ENCODE measurements around the gene VSTM2B.
"Not testable (repeated sequence)": the region's sequence is repeated elsewhere in the genome, so short reads cannot be mapped to it uniquely, and the experiment has no call there.

Gene VSTM2B

GRCh38 chr19:29542776-29543175 lies 17.0 kb downstream of the VSTM2B start:
- Histone ChIP-seq H3K36me3 (replicated peaks in 1 of 2; ENCODE audit: control insufficient read depth in 2 of 2, insufficient read depth in 2 of 2, low read length in 2 of 2) (no peaks in the 10 kb centered on the region), H2AFZ (ENCODE audit: low read length) (no peak overlapping the region), H2BK120ac (ENCODE audit: low read depth, low read length) (no peak overlapping the region), H3K14ac (ENCODE audit: low read length) (no peak overlapping the region), H3K4me1 (ENCODE audit: control insufficient read depth in 2 of 2, insufficient read depth in 1 of 2, low read depth in 1 of 2, low read length in 2 of 2) (peaks cover 0 to 4% of the 10 kb centered on the region in 2 donors), H3K23ac (ENCODE audit: low read depth, low read length, poor library complexity) (no peak overlapping the region), H2AK5ac (ENCODE audit: low read depth, low read length) (no peak overlapping the region), H3K4me2 (ENCODE audit: insufficient read depth, low read length, poor library complexity, severe bottlenecking) (no peak overlapping the region), H3K9me3 (replicated peaks in 1 of 2; ENCODE audit: control insufficient read depth in 2 of 2, insufficient read depth in 1 of 2, low read depth in 1 of 2, low read length in 2 of 2) (peaks cover 0 to 2% of the 10 kb centered on the region in 2 donors), H4K8ac (ENCODE audit: low read depth, low read length) (no peak overlapping the region), H3K18ac (ENCODE audit: low read length) (no peak overlapping the region), H2BK5ac (ENCODE audit: low read length) (no peak overlapping the region), H3K4me3 (ENCODE audit: low read length in 2 of 2) (no peak overlapping the region), H3K27ac (replicated peaks; ENCODE audit: low read length) (no peak overlapping the region), H3K27me3 (ENCODE audit: control insufficient read depth in 3 of 3, insufficient read depth in 3 of 3, low read depth in 1 of 3, low read length in 3 of 3) (peaks cover 0 to 7% (median 0%) of the 10 kb centered on the region in 3 experiments), H2BK15ac (ENCODE audit: low read length) (no peak overlapping the region), H3K79me1 (ENCODE audit: low read depth, low read length) (no peaks in the 10 kb centered on the region), H3K4ac (ENCODE audit: low read length) (no peak overlapping the region), H2BK12ac (ENCODE audit: low read length) (no peak overlapping the region), H3K9ac (ENCODE audit: low read depth, low read length, poor library complexity) (no peak overlapping the region), H4K91ac (ENCODE audit: low read depth, low read length, poor library complexity) (no peak overlapping the region)
- no CpG with 5 or more reads among the region's 3 CpGs for WGBS, 2 donors (ENCODE audit: extremely low coverage in 2 of 2, insufficient read length in 2 of 2, insufficient replicate concordance in 1 of 2)
- DNase-seq (ENCODE audit: low spot score): no peak

DNA sequence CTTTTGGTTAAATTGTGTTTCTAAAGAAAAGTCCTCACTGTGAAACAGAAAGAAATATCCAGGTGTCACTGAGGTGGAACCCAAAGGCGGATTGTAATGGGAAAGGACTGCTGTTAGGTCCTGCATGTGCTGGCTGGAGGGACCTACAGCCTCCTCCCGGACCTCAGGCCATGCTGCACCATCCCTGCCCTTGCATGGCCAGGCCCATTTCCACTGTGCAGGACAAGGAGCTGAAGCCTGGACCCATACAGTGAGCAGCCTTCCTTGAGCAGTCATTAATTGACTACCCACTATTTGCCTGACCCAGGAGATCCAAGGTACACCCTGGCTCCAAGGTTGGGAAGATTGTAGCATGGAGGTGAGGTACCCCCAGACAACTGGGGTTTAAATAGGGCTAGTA lies 17.6 kb downstream of the VSTM2B start:
- H2BK15ac ChIP-seq (ENCODE audit: low read length): no peak overlapping the region
- H2BK5ac ChIP-seq (ENCODE audit: low read length): no peak overlapping the region
- peaks cover 0 to 2% of the 10 kb centered on the region in 2 donors for H3K9me3 ChIP-seq (replicated peaks in 1 of 2; ENCODE audit: control insufficient read depth in 2 of 2, insufficient read depth in 1 of 2, low read depth in 1 of 2, low read length in 2 of 2)
- H2BK120ac ChIP-seq (ENCODE audit: low read depth, low read length): no peak overlapping the region
- H3K36me3 ChIP-seq (replicated peaks in 1 of 2; ENCODE audit: control insufficient read depth in 2 of 2, insufficient read depth in 2 of 2, low read length in 2 of 2): no peaks in the 10 kb centered on the region
- H3K18ac ChIP-seq (ENCODE audit: low read length): peak overlapping the region; percentile 7
- DNase-seq (ENCODE audit: low spot score): no peak
- no peak overlapping the region for H3K4me2 ChIP-seq (ENCODE audit: insufficient read depth, low read length, poor library complexity, severe bottlenecking)
- H3K79me1 ChIP-seq (ENCODE audit: low read depth, low read length): peaks cover 2% of the 10 kb centered on the region
- H3K9ac ChIP-seq (ENCODE audit: low read depth, low read length, poor library complexity): no peak overlapping the region
- WGBS, 2 donors (ENCODE audit: extremely low coverage in 2 of 2, insufficient read length in 2 of 2, insufficient replicate concordance in 1 of 2): no CpG with 5 or more reads among the region's 2 CpGs
- H3K4me3 ChIP-seq (ENCODE audit: low read length in 2 of 2): no peak overlapping the region
- H3K27me3 ChIP-seq (ENCODE audit: control insufficient read depth in 3 of 3, insufficient read depth in 3 of 3, low read depth in 1 of 3, low read length in 3 of 3): peaks cover 0 to 8% (median 0%) of the 10 kb centered on the region in 3 experiments
- H3K4ac ChIP-seq (ENCODE audit: low read length): no peak overlapping the region
- no peak overlapping the region for H3K27ac ChIP-seq (replicated peaks; ENCODE audit: low read length)
- H3K14ac ChIP-seq (ENCODE audit: low read length): no peak overlapping the region
- H4K91ac ChIP-seq (ENCODE audit: low read depth, low read length, poor library complexity): no peak overlapping the region
- H2AK5ac ChIP-seq (ENCODE audit: low read depth, low read length): no peak overlapping the region
- H3K4me1 ChIP-seq (ENCODE audit: control insufficient read depth in 2 of 2, insufficient read depth in 1 of 2, low read depth in 1 of 2, low read length in 2 of 2): peaks cover 0 to 4% of the 10 kb centered on the region in 2 donors
- no peak overlapping the region for H2AFZ ChIP-seq (ENCODE audit: low read length)
- H4K8ac ChIP-seq (ENCODE audit: low read depth, low read length): no peak overlapping the region
- no peak overlapping the region for H2BK12ac ChIP-seq (ENCODE audit: low read length)
- H3K23ac ChIP-seq (ENCODE audit: low read depth, low read length, poor library complexity): no peak overlapping the region

GRCh38 chr19:29544656-29545360 lies 19.0 kb downstream of the VSTM2B start:
- Histone ChIP-seq H2AFZ (ENCODE audit: low read length) (no peak overlapping the region), H2BK15ac (ENCODE audit: low read length) (no peak overlapping the region), H3K9me3 (replicated peaks in 1 of 2; ENCODE audit: control insufficient read depth in 2 of 2, insufficient read depth in 1 of 2, low read depth in 1 of 2, low read length in 2 of 2) (peaks cover 0 to 2% of the 10 kb centered on the region in 2 donors), H3K27me3 (ENCODE audit: control insufficient read depth in 3 of 3, insufficient read depth in 3 of 3, low read depth in 1 of 3, low read length in 3 of 3) (peaks cover 0 to 8% (median 0%) of the 10 kb centered on the region in 3 experiments), H3K27ac (replicated peaks; ENCODE audit: low read length) (no peak overlapping the region), H2BK12ac (ENCODE audit: low read length) (no peak overlapping the region), H2AK5ac (ENCODE audit: low read depth, low read length) (no peak overlapping the region), H3K23ac (ENCODE audit: low read depth, low read length, poor library complexity) (no peak overlapping the region), H3K4ac (ENCODE audit: low read length) (no peak overlapping the region), H3K9ac (ENCODE audit: low read depth, low read length, poor library complexity) (no peak overlapping the region), H3K36me3 (replicated peaks in 1 of 2; ENCODE audit: control insufficient read depth in 2 of 2, insufficient read depth in 2 of 2, low read length in 2 of 2) (no peaks in the 10 kb centered on the region), H4K91ac (ENCODE audit: low read depth, low read length, poor library complexity) (no peak overlapping the region), H2BK5ac (ENCODE audit: low read length) (no peak overlapping the region), H3K79me1 (ENCODE audit: low read depth, low read length) (peaks cover 2% of the 10 kb centered on the region), H3K14ac (ENCODE audit: low read length) (no peak overlapping the region), H3K4me3 (ENCODE audit: low read length in 2 of 2) (no peak overlapping the region), H3K4me1 (ENCODE audit: control insufficient read depth in 2 of 2, insufficient read depth in 1 of 2, low read depth in 1 of 2, low read length in 2 of 2) (peaks cover 0 to under 1% of the 10 kb centered on the region in 2 donors), H3K4me2 (ENCODE audit: insufficient read depth, low read length, poor library complexity, severe bottlenecking) (no peak overlapping the region), H3K18ac (ENCODE audit: low read length) (no peak overlapping the region), H4K8ac (ENCODE audit: low read depth, low read length) (no peak overlapping the region), H2BK120ac (ENCODE audit: low read depth, low read length) (no peak overlapping the region)
- no CpG with 5 or more reads among the region's 15 CpGs for WGBS, 2 donors (ENCODE audit: extremely low coverage in 2 of 2, insufficient read length in 2 of 2, insufficient replicate concordance in 1 of 2)
- no peak for DNase-seq (ENCODE audit: low spot score)

- H3K4me1 ChIP-seq (ENCODE audit: control insufficient read depth in 2 of 2, insufficient read depth in 1 of 2, low read depth in 1 of 2, low read length in 2 of 2); H2AK5ac ChIP-seq (ENCODE audit: low read depth, low read length); H3K9ac ChIP-seq (ENCODE audit: low read depth, low read length, poor library complexity); H3K14ac ChIP-seq (ENCODE audit: low read length); H3K4ac ChIP-seq (ENCODE audit: low read length); H2BK12ac ChIP-seq (ENCODE audit: low read length); H3K4me2 ChIP-seq (ENCODE audit: insufficient read depth, low read length, poor library complexity, severe bottlenecking); H4K8ac ChIP-seq (ENCODE audit: low read depth, low read length); H3K4me3 ChIP-seq (ENCODE audit: low read length in 2 of 2); H2BK5ac ChIP-seq (ENCODE audit: low read length); H3K79me1 ChIP-seq (ENCODE audit: low read depth, low read length); H3K23ac ChIP-seq (ENCODE audit: low read depth, low read length, poor library complexity); H3K27me3 ChIP-seq (ENCODE audit: control insufficient read depth in 3 of 3, insufficient read depth in 3 of 3, low read depth in 1 of 3, low read length in 3 of 3); H4K91ac ChIP-seq (ENCODE audit: low read depth, low read length, poor library complexity); DNase-seq (ENCODE audit: low spot score); H3K9me3 ChIP-seq (replicated peaks in 1 of 2; ENCODE audit: control insufficient read depth in 2 of 2, insufficient read depth in 1 of 2, low read depth in 1 of 2, low read length in 2 of 2); H2BK120ac ChIP-seq (ENCODE audit: low read depth, low read length); H3K18ac ChIP-seq (ENCODE audit: low read length); H3K36me3 ChIP-seq (replicated peaks in 1 of 2; ENCODE audit: control insufficient read depth in 2 of 2, insufficient read depth in 2 of 2, low read length in 2 of 2); H2AFZ ChIP-seq (ENCODE audit: low read length); H2BK15ac ChIP-seq (ENCODE audit: low read length); H3K27ac ChIP-seq (replicated peaks; ENCODE audit: low read length): not testable (repeated sequence)
- WGBS, 2 donors (ENCODE audit: extremely low coverage in 2 of 2, insufficient read length in 2 of 2, insufficient replicate concordance in 1 of 2): no CpG with 5 or more reads among the region's 4 CpGs
These were observed 19.7 kb downstream of the VSTM2B start for GRCh38 chr19:29545447-29545846.

Data from neuronal stem cell (in vitro differentiated cells).